ENCODE measurements around the gene ZNF583.

The ZNF583 gene

DNA sequence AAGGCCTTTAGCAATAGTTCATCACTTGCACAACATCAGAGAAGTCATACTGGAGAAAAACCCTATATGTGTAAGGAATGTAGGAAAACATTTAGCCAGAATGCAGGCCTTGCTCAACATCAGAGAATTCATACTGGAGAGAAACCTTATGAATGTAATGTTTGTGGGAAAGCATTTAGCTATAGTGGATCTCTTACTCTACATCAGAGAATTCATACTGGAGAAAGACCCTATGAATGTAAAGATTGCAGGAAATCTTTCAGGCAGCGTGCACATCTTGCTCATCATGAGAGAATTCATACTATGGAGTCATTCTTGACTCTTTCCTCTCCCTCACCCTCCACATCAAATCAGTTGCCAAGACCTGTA lies 19.8 kb downstream of the ZNF583 start:
- no peak overlapping the region for H3K4me3 Mint-ChIP-seq
- H3K27me3 Mint-ChIP-seq (ENCODE audit: low read depth, poor library complexity), result no peaks in the 10 kb centered on the region
- H3K27ac Mint-ChIP-seq, result no peak overlapping the region
- H3K4me1 Mint-ChIP-seq, result no peaks in the 10 kb centered on the region
- H3K9me3 Mint-ChIP-seq, result peaks cover 97% of the 10 kb centered on the region
- TF ChIP-seq, protein P1, sequence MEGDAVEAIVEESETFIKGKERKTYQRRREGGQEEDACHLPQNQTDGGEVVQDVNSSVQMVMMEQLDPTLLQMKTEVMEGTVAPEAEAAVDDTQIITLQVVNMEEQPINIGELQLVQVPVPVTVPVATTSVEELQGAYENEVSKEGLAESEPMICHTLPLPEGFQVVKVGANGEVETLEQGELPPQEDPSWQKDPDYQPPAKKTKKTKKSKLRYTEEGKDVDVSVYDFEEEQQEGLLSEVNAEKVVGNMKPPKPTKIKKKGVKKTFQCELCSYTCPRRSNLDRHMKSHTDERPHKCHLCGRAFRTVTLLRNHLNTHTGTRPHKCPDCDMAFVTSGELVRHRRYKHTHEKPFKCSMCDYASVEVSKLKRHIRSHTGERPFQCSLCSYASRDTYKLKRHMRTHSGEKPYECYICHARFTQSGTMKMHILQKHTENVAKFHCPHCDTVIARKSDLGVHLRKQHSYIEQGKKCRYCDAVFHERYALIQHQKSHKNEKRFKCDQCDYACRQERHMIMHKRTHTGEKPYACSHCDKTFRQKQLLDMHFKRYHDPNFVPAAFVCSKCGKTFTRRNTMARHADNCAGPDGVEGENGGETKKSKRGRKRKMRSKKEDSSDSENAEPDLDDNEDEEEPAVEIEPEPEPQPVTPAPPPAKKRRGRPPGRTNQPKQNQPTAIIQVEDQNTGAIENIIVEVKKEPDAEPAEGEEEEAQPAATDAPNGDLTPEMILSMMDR (IDR thresholded peaks at IDR 0.05), result no peak
- DNase-seq, result no peak
- H3K36me3 Mint-ChIP-seq (ENCODE audit: low read depth), result peaks cover 68% of the 10 kb centered on the region

DNA sequence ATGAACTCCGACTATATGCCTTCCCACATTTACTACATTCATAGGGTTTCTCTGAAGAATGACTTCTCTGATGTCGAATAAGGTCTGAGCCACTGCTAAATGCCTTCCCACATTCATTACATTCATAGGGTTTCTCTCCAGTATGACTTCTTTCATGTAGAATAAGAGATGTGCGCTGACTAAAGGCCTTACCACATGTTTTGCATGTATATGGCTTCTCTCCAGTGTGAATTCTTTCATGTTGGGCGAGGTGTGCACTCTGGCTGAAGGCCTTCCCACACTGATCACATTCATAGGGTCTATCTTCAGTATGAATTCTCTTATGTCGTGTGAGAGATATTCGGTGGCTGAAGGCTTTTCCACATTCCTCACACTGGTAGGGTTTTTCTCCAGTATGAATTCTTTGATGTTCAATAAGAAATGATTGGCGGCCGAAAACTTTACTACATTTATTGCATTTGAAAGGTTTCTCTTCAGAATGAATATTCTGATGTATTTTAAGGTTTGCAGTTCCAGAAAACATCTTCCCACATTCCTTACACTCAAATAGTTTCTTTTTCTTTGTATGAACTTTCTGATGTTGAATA lies 37.2 kb downstream of the ZNF583 start:
- Mint-ChIP-seq H3K4me1 (no peaks in the 10 kb centered on the region), H3K4me3 (no peak overlapping the region), H3K27ac (no peak overlapping the region), H3K9me3 (peaks cover 82% of the 10 kb centered on the region), H3K27me3 (ENCODE audit: low read depth, poor library complexity) (no peaks in the 10 kb centered on the region), H3K36me3 (ENCODE audit: low read depth) (peaks cover 4% of the 10 kb centered on the region)
- DNase-seq, result no peak
- TF ChIP-seq, protein P1 (IDR thresholded peaks at IDR 0.05), result no peak

DNA sequence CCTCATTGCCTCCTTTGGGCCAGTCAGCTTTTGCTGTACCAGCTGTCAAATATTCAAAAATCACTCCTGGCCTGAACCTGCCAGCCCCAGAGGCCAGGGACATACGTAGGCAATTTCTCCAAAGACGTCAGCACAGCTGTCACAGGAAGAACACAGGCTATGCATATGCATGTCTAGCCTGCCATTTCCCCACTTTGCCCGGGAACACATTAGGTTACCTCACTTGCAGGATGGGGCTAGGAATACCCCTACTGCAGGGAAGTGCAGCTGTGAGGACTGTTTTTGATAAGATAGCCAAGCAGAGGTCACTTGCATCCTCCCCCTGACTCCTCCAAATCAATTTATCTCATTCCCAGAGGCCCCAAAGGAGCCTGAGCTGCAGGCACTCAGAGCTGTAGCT lies 70.2 kb downstream of the ZNF583 start:
- Mint-ChIP-seq H3K36me3 (ENCODE audit: low read depth) (no peaks in the 10 kb centered on the region), H3K27me3 (ENCODE audit: low read depth, poor library complexity) (peaks cover 6% of the 10 kb centered on the region), H3K9me3 (peaks cover 94% of the 10 kb centered on the region), H3K4me3 (no peak overlapping the region), H3K27ac (no peak overlapping the region), H3K4me1 (no peaks in the 10 kb centered on the region)
- TF ChIP-seq, protein P1 (IDR thresholded peaks at IDR 0.05), result no peak
- DNase-seq, result no peak

DNA sequence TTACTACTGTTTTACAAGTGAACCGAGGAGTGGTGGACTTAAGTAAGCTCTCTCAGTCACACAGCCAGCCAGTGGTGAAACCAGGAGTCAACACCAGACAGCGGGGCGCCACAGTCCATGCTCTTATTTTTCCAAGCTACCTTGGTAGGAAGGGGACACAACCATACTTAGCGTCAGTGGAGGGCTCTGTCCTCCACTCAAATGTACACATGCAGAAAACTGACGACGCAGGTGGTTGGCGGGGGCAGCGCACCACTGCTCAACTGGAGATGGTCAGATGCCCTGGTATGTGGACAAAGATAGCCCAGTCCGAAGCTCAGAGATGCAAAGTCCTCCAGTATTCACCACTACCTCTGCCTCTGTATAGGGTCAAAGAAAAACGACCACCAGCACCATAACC lies 72.0 kb downstream of the ZNF583 start:
- Mint-ChIP-seq H3K36me3 (ENCODE audit: low read depth) (no peaks in the 10 kb centered on the region), H3K27ac (no peak overlapping the region), H3K27me3 (ENCODE audit: low read depth, poor library complexity) (peaks cover 6% of the 10 kb centered on the region), H3K4me3 (no peak overlapping the region), H3K9me3 (peaks cover 92% of the 10 kb centered on the region), H3K4me1 (no peaks in the 10 kb centered on the region)
- DNase-seq, result no peak
- TF ChIP-seq, protein P1 (IDR thresholded peaks at IDR 0.05), result no peak

Measured in nephron progenitor cell (in vitro differentiated cells).